Endometrium (tissue), 2 donors: ENCODE results near the gene HMGCLL1.

Experiments
- FAIRE-seq: peaks from 2 replicates; lab custom pipeline; 2012; peaks lifted over from hg19 to GRCh38; lab: Jason Lieb, UNC
- donor health status: control.
- donor health status: control.

HMGCLL1 gene

GRCh38 chr6:55578537-55579363, at the start of gene HMGCLL1:
Gene HMGCLL1 (minus strand): TSS chr6:55579192. CDS start chr6:55579055, 137 bp downstream.
- no peak for FAIRE-seq

- no peak for FAIRE-seq
These were observed 43.0 kb upstream of the HMGCLL1 start for GRCh38 chr6:55621993-55622392.

GRCh38 chr6:55621244-55621643, 42.3 kb upstream of the HMGCLL1 start:
- no peak for FAIRE-seq

GRCh38 chr6:55617272-55617671, 38.3 kb upstream of the HMGCLL1 start:
- no peak for FAIRE-seq

- no peak for FAIRE-seq
These were observed 25.0 kb upstream of the HMGCLL1 start for GRCh38 chr6:55604021-55604420.

GRCh38 chr6:55601120-55601519, 22.1 kb upstream of the HMGCLL1 start:
- FAIRE-seq: no peak

- no peak for FAIRE-seq
These were observed 15.4 kb upstream of the HMGCLL1 start for GRCh38 chr6:55594442-55594841.

GRCh38 chr6:55584654-55585354, 5.8 kb upstream of the HMGCLL1 start:
- no peak for FAIRE-seq

GRCh38 chr6:55576811-55577210, 2.2 kb downstream of the HMGCLL1 start:
- FAIRE-seq: no peak

- FAIRE-seq: no peak
These were observed 4.4 kb downstream of the HMGCLL1 start for GRCh38 chr6:55574556-55574955.

GRCh38 chr6:55569638-55570037, 9.4 kb downstream of the HMGCLL1 start:
- FAIRE-seq: no peak

GRCh38 chr6:55568808-55569439, 10.1 kb downstream of the HMGCLL1 start:
- peak; percentile 62 for FAIRE-seq

- peak; percentile 8 for FAIRE-seq
These were observed 11.4 kb downstream of the HMGCLL1 start for GRCh38 chr6:55567558-55567957.

GRCh38 chr6:55566036-55566710, 12.8 kb downstream of the HMGCLL1 start:
- FAIRE-seq: no peak

- no peak for FAIRE-seq
These were observed 16.7 kb downstream of the HMGCLL1 start for GRCh38 chr6:55562318-55562717.

GRCh38 chr6:55560290-55560885, 18.6 kb downstream of the HMGCLL1 start:
- FAIRE-seq: no peak

- FAIRE-seq: no peak
These were observed 21.8 kb downstream of the HMGCLL1 start for GRCh38 chr6:55557146-55557545.

GRCh38 chr6:55545791-55546190, 33.2 kb downstream of the HMGCLL1 start:
- FAIRE-seq: no peak

GRCh38 chr6:55543633-55544309, 35.2 kb downstream of the HMGCLL1 start:
- FAIRE-seq: no peak

GRCh38 chr6:55541024-55541423, 38.0 kb downstream of the HMGCLL1 start:
- FAIRE-seq: no peak

GRCh38 chr6:55536391-55536956, 42.5 kb downstream of the HMGCLL1 start:
- peak; percentile 29 for FAIRE-seq
